ENCODE data around the gene SYF2.
"Not testable (repeated sequence)": the region's sequence is repeated elsewhere in the genome, so short reads cannot be mapped to it uniquely, and the experiment has no call there.

Gene SYF2

GRCh38 chr1:25232027-25232865, at the start of gene SYF2:
TSS of gene SYF2 (minus strand) at chr1:25232502. CDS start at chr1:25232467, 35 bp downstream.
- peak; percentile 92 for DNase-seq (ENCODE audit: low spot score)

- DNase-seq (ENCODE audit: low spot score) = not testable (repeated sequence)
Observed at GRCh38 chr1:25279693-25280111, 47.4 kb upstream of the SYF2 start.

GRCh38 chr1:25278790-25279189, 46.5 kb upstream of the SYF2 start:
- DNase-seq (ENCODE audit: low spot score) = not testable (repeated sequence)

- DNase-seq (ENCODE audit: low spot score) = not testable (repeated sequence)
Observed at GRCh38 chr1:25278358-25278757, 46.1 kb upstream of the SYF2 start.

- DNase-seq (ENCODE audit: low spot score) = not testable (repeated sequence)
Observed at GRCh38 chr1:25277295-25277694, 45.0 kb upstream of the SYF2 start.

- not testable (repeated sequence) for DNase-seq (ENCODE audit: low spot score)
Observed at GRCh38 chr1:25275648-25276047, 43.3 kb upstream of the SYF2 start.

- DNase-seq (ENCODE audit: low spot score) = not testable (repeated sequence)
Observed at GRCh38 chr1:25272238-25272637, 39.9 kb upstream of the SYF2 start, which contains the start of gene RHD. TSS of gene RHD (plus strand) at chr1:25272509. CDS start at chr1:25272548, 39 bp downstream.

GRCh38 chr1:25268143-25268760, 36.0 kb upstream of the SYF2 start:
- DNase-seq (ENCODE audit: low spot score) = not testable (repeated sequence)

GRCh38 chr1:25267288-25268142, 35.2 kb upstream of the SYF2 start:
- DNase-seq (ENCODE audit: low spot score) = peak; percentile 89

- DNase-seq (ENCODE audit: low spot score) = not testable (repeated sequence)
Observed at GRCh38 chr1:25266554-25267287, 34.4 kb upstream of the SYF2 start.

- DNase-seq (ENCODE audit: low spot score) = not testable (repeated sequence)
Observed at GRCh38 chr1:25260336-25260735, 28.0 kb upstream of the SYF2 start.

- DNase-seq (ENCODE audit: low spot score) = not testable (repeated sequence)
Observed at GRCh38 chr1:25259813-25260212, 27.5 kb upstream of the SYF2 start.

- no peak for DNase-seq (ENCODE audit: low spot score)
Observed at GRCh38 chr1:25257196-25257595, 24.9 kb upstream of the SYF2 start.

- DNase-seq (ENCODE audit: low spot score) = no peak
Observed at GRCh38 chr1:25256578-25256965, 24.3 kb upstream of the SYF2 start.

- no peak for DNase-seq (ENCODE audit: low spot score)
Observed at GRCh38 chr1:25255706-25256577, 23.6 kb upstream of the SYF2 start.

- DNase-seq (ENCODE audit: low spot score) = no peak
Observed at GRCh38 chr1:25253911-25254310, 21.6 kb upstream of the SYF2 start.

GRCh38 chr1:25247829-25248754, 15.8 kb upstream of the SYF2 start:
- no peak for DNase-seq (ENCODE audit: low spot score)

GRCh38 chr1:25247024-25247828, 14.9 kb upstream of the SYF2 start, which contains the start of gene RSRP1:
TSS of gene RSRP1 (minus strand) at chr1:25247454. CDS start at chr1:25246963, 491 bp downstream.
- peak; percentile 99 for DNase-seq (ENCODE audit: low spot score)
